PC-3 (cell line): ENCODE measurements around the gene DIAPH2. TPM values are rescaled to one million over a fixed set of nuclear protein-coding genes. Genes with fewer than 3 reads are reported as not detected.

ENCODE experiments used
- ATAC-seq: fragments of 200-7000 bp; cut with Tn5 transposase; 2 replicates; pipeline ENCODE4 v1.9.1; 2020; ENCODE audit warnings: mild to moderate bottlenecking, moderate library complexity
- BruUV-seq: library from RNA; stranded (reverse); fragments of 400-500 nt; replicated peaks from 2 replicates; lab custom pipeline; 2021; lab: Mats Ljungman, UMichigan
- CTCF ChIA-PET: fragments of 300-600 bp; sonication (Branson Sonifier 250); formaldehyde crosslinking; loops from one replicate; lab custom pipeline; 2022; ENCODE audit warnings: antibody characterized with exemption; lab: Charles Lee
- POLR2A ChIA-PET: fragments of 300-600 bp; sonication (Branson Sonifier 250); formaldehyde crosslinking; loops from one replicate; lab custom pipeline; 2022; ENCODE audit warnings: antibody characterized with exemption; ENCODE audit not compliant: unreplicated experiment; lab: Charles Lee
- DNase-seq: peaks from one replicate; pipeline ENCODE4 v3.0.0-alpha.2; 2015
- H2AFZ ChIP-seq: fragments of 300-600 bp; sonication (generic); 2 replicates; pipeline ENCODE4 v1.6.0; 2016; ENCODE audit warnings: antibody characterized with exemption, low read length
- H3F3A ChIP-seq: fragments of 300-600 bp; sonication (generic); one replicate; pipeline ENCODE4 v1.6.0; 2017; ENCODE audit warnings: antibody characterized with exemption, low read length, control low read depth, mild to moderate bottlenecking; ENCODE audit not compliant: unreplicated experiment
- H3K27ac ChIP-seq: fragments of 300-600 bp; sonication (generic); 2 replicates; pipeline ENCODE4 v1.5.1; 2016; ENCODE audit warnings: mild to moderate bottlenecking, low read length
- H3K27me3 ChIP-seq: fragments of 300-600 bp; sonication (generic); 2 replicates; pipeline ENCODE4 v1.6.1; 2016; ENCODE audit warnings: low read length, mixed read lengths
- H3K36me3 ChIP-seq: fragments of 300-600 bp; sonication (generic); 2 replicates; pipeline ENCODE4 v1.6.1; 2016; ENCODE audit warnings: low read depth, mixed run types, low read length, mixed read lengths
- H3K4me1 ChIP-seq: fragments of 300-600 bp; sonication (generic); 2 replicates; pipeline ENCODE4 v1.5.1; 2016; ENCODE audit warnings: low read length; ENCODE audit not compliant: insufficient read depth
- H3K4me2 ChIP-seq: fragments of 300-600 bp; sonication (generic); 2 replicates; pipeline ENCODE4 v1.6.0; 2016; ENCODE audit warnings: low read length
- H3K4me3 ChIP-seq: fragments of 300-600 bp; sonication (generic); 2 replicates; pipeline ENCODE4 v1.5.1; 2016; ENCODE audit warnings: mild to moderate bottlenecking, low read length, mixed read lengths
- H3K79me2 ChIP-seq: fragments of 300-600 bp; sonication (generic); 2 replicates; pipeline ENCODE4 v1.6.1; 2017; ENCODE audit warnings: low read length, mixed read lengths
- H3K9ac ChIP-seq: fragments of 300-600 bp; sonication (generic); 2 replicates; pipeline ENCODE4 v1.6.0; 2016; ENCODE audit warnings: mild to moderate bottlenecking, low read length
- H3K9me2 ChIP-seq: fragments of 300-600 bp; sonication (generic); replicated peaks from 2 replicates; pipeline ENCODE4 v1.6.1; 2016; ENCODE audit warnings: mixed run types, low read length, mixed read lengths
- H3K9me3 ChIP-seq: fragments of 300-600 bp; sonication (generic); 2 replicates; pipeline ENCODE4 v1.6.1; 2016; ENCODE audit warnings: low read length, mixed read lengths
- H4K20me1 ChIP-seq: fragments of 300-600 bp; sonication (generic); 2 replicates; pipeline ENCODE4 v1.6.1; 2016; ENCODE audit warnings: low read length, mixed read lengths
- EZH2 ChIP-seq: fragments of 300-600 bp; sonication (generic); IDR thresholded peaks from one replicate; pipeline ENCODE4 v1.6.1; 2017; ENCODE audit warnings: antibody characterized with exemption, mild to moderate bottlenecking, low read length; ENCODE audit not compliant: unreplicated experiment
- EZH2phosphoT487 ChIP-seq: fragments of 300-600 bp; sonication (generic); IDR thresholded peaks from 2 replicates; pipeline ENCODE4 v1.6.1; 2018; ENCODE audit warnings: mild to moderate bottlenecking, antibody characterized with exemption, low read length, borderline replicate concordance
- intact Hi-C: fragments of 100-400 bp; cut with micrococcal nuclease; formaldehyde crosslinking; loops from 2 replicates; pipeline ENCODE4 v1.9.0; 2023
- total RNA-seq: library from RNA; depleted of rRNA; stranded (reverse); fragments of >200 nt; gene quantifications from 2 replicates; pipeline ENCODE4 v1.2.3, GENCODE V29; 2014
- TF ChIP-seq, protein P1 (sequence below): fragments of 300-600 bp; sonication (generic); conservative IDR thresholded peaks from 2 replicates; pipeline ENCODE4 v1.5.1; 2017; ENCODE audit warnings: antibody characterized with exemption, low read depth, mild to moderate bottlenecking, low read length

Gene DIAPH2
- total RNA-seq, 1 experiment from 2014 or later, result 15.1 TPM

DNA sequence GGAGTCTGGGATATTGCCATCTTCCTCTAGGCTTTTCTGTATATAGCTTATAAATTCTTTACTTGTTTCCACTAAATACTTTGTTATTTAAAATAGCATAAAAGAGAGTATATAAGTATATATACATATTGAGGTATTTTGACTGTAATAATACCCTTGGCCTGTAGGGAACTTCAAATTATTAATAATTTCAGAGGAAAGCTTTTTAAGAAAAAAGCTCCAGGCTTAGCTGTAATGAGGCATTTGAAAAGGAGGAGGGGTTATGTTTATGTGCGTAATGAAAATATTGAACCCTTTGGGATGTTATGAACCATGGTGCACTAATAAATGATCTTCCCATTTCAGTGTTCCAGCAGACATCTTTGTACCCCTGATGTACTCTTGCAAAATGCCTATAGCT is 777.1 kb downstream of the DIAPH2 start:
- H3K27ac ChIP-seq, result no peak overlapping the region
- CTCF ChIA-PET, result no interaction called here
- ATAC-seq, result no peak

DNA sequence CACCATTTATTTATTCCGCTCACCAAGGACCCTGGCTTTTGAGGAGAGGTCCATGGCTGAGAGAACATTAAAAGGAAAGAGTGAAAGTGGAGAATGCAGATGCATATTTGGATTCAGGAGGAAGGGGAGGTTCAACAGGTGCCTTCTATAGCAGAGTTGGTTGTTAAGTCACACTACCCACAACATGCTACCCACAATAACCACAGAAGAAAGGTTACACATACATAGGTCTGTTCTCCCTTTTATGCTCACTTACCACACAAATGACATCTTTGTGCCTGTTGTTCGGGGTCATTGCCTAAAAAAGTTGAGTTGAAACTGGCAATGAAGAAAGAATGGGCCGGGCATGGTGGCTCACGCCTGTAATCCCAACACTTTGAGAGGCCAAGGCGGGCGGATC is 786.4 kb downstream of the DIAPH2 start:
- ChIA-PET POLR2A (no interaction called here), CTCF (no interaction called here)
- no peaks in the 10 kb centered on the region for H3K9me3 ChIP-seq
- H3K9ac ChIP-seq, result no peak overlapping the region
- no peaks in the 10 kb centered on the region for H3K4me1 ChIP-seq
- TF ChIP-seq EZH2phosphoT487 (no peak), EZH2 (no peak)
- TF ChIP-seq, protein P1, sequence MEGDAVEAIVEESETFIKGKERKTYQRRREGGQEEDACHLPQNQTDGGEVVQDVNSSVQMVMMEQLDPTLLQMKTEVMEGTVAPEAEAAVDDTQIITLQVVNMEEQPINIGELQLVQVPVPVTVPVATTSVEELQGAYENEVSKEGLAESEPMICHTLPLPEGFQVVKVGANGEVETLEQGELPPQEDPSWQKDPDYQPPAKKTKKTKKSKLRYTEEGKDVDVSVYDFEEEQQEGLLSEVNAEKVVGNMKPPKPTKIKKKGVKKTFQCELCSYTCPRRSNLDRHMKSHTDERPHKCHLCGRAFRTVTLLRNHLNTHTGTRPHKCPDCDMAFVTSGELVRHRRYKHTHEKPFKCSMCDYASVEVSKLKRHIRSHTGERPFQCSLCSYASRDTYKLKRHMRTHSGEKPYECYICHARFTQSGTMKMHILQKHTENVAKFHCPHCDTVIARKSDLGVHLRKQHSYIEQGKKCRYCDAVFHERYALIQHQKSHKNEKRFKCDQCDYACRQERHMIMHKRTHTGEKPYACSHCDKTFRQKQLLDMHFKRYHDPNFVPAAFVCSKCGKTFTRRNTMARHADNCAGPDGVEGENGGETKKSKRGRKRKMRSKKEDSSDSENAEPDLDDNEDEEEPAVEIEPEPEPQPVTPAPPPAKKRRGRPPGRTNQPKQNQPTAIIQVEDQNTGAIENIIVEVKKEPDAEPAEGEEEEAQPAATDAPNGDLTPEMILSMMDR, result no peak
- no peak overlapping the region for H2AFZ ChIP-seq
- H3K4me3 ChIP-seq, result no peak overlapping the region
- H3K36me3 ChIP-seq, result no peaks in the 10 kb centered on the region
- no peaks in the 10 kb centered on the region for H3K79me2 ChIP-seq
- no peak overlapping the region for H3K27ac ChIP-seq
- intact Hi-C loops, result no loop called here
- ATAC-seq (no peak), DNase-seq (no peak)
- H3K4me2 ChIP-seq, result no peak overlapping the region
- H4K20me1 ChIP-seq, result no peaks in the 10 kb centered on the region
- no peaks in the 10 kb centered on the region for H3K27me3 ChIP-seq
- no peaks in the 10 kb centered on the region for H3F3A ChIP-seq
- no TSS peak for BruUV-seq
- H3K9me2 ChIP-seq, result no peaks in the 10 kb centered on the region

More for the DNA sequence above, 777.1 kb downstream of the DIAPH2 start:
- DNase-seq, result no peak
- Histone ChIP-seq H4K20me1 (no peaks in the 10 kb centered on the region), H3K9ac (no peak overlapping the region), H3K36me3 (no peaks in the 10 kb centered on the region), H3K27me3 (no peaks in the 10 kb centered on the region), H3K4me2 (no peak overlapping the region), H3K4me3 (no peak overlapping the region), H2AFZ (no peak overlapping the region), H3K79me2 (no peaks in the 10 kb centered on the region), H3F3A (no peaks in the 10 kb centered on the region), H3K9me3 (no peaks in the 10 kb centered on the region), H3K9me2 (no peaks in the 10 kb centered on the region), H3K4me1 (no peaks in the 10 kb centered on the region)
- no peak for TF ChIP-seq EZH2phosphoT487
- TF ChIP-seq, protein P1, result no peak; the same call in 1 of the 2 replicates
- no peak for TF ChIP-seq EZH2
- no TSS peak for BruUV-seq
- intact Hi-C loops, result no loop called here
- POLR2A ChIA-PET, result no interaction called here

DNA sequence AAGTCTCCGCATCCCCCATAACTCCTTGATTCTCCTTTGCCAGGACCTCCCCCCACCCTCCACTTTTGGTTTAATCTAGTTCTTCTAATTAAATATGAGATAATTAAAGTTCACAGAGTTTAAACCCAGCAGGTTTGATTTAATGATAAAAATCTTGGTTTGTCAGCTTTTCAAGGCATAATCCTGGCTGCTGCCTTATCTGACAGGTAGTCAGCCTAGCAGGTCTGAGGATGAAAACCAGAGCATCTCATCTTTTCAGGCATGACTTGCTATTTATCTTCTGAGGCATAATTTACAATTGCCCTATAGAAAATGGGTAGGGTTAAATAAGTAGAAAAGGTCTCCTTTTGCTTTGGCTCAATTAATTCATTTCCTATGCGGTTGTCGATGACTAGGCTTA is 790.3 kb downstream of the DIAPH2 start:
- Histone ChIP-seq H3K79me2 (no peaks in the 10 kb centered on the region), H3K4me3 (no peak overlapping the region), H2AFZ (no peak overlapping the region), H3K4me2 (no peak overlapping the region), H3K27me3 (no peaks in the 10 kb centered on the region), H3K27ac (no peak overlapping the region), H4K20me1 (no peaks in the 10 kb centered on the region), H3K9me2 (no peaks in the 10 kb centered on the region), H3K36me3 (no peaks in the 10 kb centered on the region), H3K9me3 (no peaks in the 10 kb centered on the region), H3K9ac (no peak overlapping the region), H3K4me1 (no peaks in the 10 kb centered on the region), H3F3A (no peaks in the 10 kb centered on the region)
- no peak for DNase-seq
- no peak for TF ChIP-seq EZH2phosphoT487
- TF ChIP-seq, protein P1, result no peak
- TF ChIP-seq EZH2, result no peak
- no TSS peak for BruUV-seq
- intact Hi-C loops, result no loop called here
- POLR2A ChIA-PET, result no interaction called here
- CTCF ChIA-PET, result no interaction called here
- no peak for ATAC-seq
